BE2C (cell line): ENCODE results near the gene EPHB2.

ENCODE experiments used
- DNase-seq: peaks from one replicate; pipeline ENCODE4 v3.0.0-alpha.2; 2020
- H3K27me3 ChIP-seq: fragments of 250-450 bp; sonication (Bioruptor Pico); 2 replicates; pipeline ENCODE4 v1.5.1; 2020; ENCODE audit warnings: mild to moderate bottlenecking
- H3K36me3 ChIP-seq: fragments of 250-450 bp; sonication (Bioruptor Pico); 2 replicates; pipeline ENCODE4 v1.5.1; 2020; ENCODE audit warnings: mild to moderate bottlenecking
- H3K4me1 ChIP-seq: fragments of 250-450 bp; sonication (Bioruptor Pico); 2 replicates; pipeline ENCODE4 v1.5.1; 2020
- H3K4me3 ChIP-seq: 2 replicates; pipeline ENCODE4 v1.5.1; 2011; ENCODE audit warnings: low read depth, low read length
- H3K9me3 ChIP-seq: fragments of 250-450 bp; sonication (Bioruptor Pico); 2 replicates; pipeline ENCODE4 v1.5.1; 2020
- CTCF ChIP-seq: IDR thresholded peaks from 2 replicates; pipeline ENCODE4 v1.5.1; 2012; ENCODE audit warnings: mild to moderate bottlenecking, low read depth, low read length

Gene EPHB2

GRCh38 chr1:22750685-22751051 lies 40.0 kb downstream of the EPHB2 start:
- H3K27me3 ChIP-seq, result no peaks in the 10 kb centered on the region
- no peak overlapping the region for H3K4me3 ChIP-seq
- no peaks in the 10 kb centered on the region for H3K36me3 ChIP-seq
- H3K9me3 ChIP-seq, result no peaks in the 10 kb centered on the region
- no peaks in the 10 kb centered on the region; the same call in 1 of the 2 replicates for H3K4me1 ChIP-seq
- no peak for TF ChIP-seq CTCF
- DNase-seq, result no peak

DNA sequence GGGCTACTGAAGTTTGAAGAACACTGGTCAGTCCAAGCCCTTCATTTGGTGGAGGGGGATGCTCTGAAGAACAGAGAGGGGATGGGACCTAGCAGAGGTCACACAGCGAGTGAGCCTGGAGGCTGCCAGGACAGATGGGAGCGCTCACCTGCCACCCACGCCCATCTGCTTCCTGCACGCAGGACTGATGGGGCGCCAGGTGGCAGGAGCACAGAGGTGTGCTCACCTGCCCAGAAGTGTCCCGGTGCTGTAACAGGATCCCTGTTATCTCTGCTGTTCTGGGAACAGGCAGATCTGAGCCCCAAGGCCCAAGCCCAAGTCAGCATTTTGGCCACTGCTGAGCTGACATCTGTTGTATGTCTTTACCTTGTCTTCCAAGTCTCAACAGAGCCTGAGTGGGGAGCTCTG lies 40.5 kb downstream of the EPHB2 start:
- Histone ChIP-seq H3K4me3 (no peak overlapping the region), H3K4me1 (no peaks in the 10 kb centered on the region), H3K9me3 (no peaks in the 10 kb centered on the region), H3K36me3 (no peaks in the 10 kb centered on the region), H3K27me3 (no peaks in the 10 kb centered on the region)
- DNase-seq, result no peak
- TF ChIP-seq CTCF, result no peak

DNA sequence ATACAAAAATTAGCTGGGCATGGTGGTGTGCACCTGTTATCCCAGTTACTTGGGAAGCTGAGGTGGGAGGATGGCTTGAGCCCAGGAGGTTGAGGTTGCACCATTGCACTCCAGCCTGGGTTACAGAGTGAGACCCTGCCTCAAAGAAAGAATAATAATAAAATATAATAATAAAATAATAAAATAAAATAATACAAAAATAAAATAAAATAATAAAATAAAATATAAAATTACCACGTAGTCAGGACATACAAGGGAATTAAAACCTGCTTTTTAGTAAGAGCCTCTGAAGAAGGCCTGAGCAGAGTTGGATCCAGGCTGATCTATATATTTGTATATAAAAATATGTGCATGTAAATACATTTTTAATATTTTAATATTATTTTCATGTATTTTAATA lies 41.7 kb downstream of the EPHB2 start:
- no peaks in the 10 kb centered on the region for H3K4me1 ChIP-seq
- no peaks in the 10 kb centered on the region for H3K9me3 ChIP-seq
- no peaks in the 10 kb centered on the region for H3K27me3 ChIP-seq
- DNase-seq, result no peak
- no peak overlapping the region for H3K4me3 ChIP-seq
- H3K36me3 ChIP-seq, result no peaks in the 10 kb centered on the region
- TF ChIP-seq CTCF, result no peak

- TF ChIP-seq CTCF, result no peak
- H3K9me3 ChIP-seq, result no peaks in the 10 kb centered on the region
- H3K4me1 ChIP-seq, result no peaks in the 10 kb centered on the region
- H3K36me3 ChIP-seq, result no peaks in the 10 kb centered on the region
- H3K4me3 ChIP-seq, result no peak overlapping the region
- no peak for DNase-seq
- no peaks in the 10 kb centered on the region for H3K27me3 ChIP-seq
These were observed 42.9 kb downstream of the EPHB2 start for GRCh38 chr1:22753481-22753971.

- Histone ChIP-seq H3K9me3 (no peaks in the 10 kb centered on the region), H3K4me1 (no peaks in the 10 kb centered on the region), H3K4me3 (no peak overlapping the region), H3K36me3 (no peaks in the 10 kb centered on the region), H3K27me3 (no peaks in the 10 kb centered on the region)
- no peak for DNase-seq
- TF ChIP-seq CTCF, result no peak
These were observed 43.6 kb downstream of the EPHB2 start for GRCh38 chr1:22754106-22754768.

GRCh38 chr1:22754824-22755223 lies 44.2 kb downstream of the EPHB2 start:
- no peak for TF ChIP-seq CTCF
- no peaks in the 10 kb centered on the region for H3K4me1 ChIP-seq
- H3K9me3 ChIP-seq, result no peaks in the 10 kb centered on the region
- DNase-seq, result no peak
- H3K4me3 ChIP-seq, result no peak overlapping the region
- H3K36me3 ChIP-seq, result no peaks in the 10 kb centered on the region
- H3K27me3 ChIP-seq, result no peaks in the 10 kb centered on the region
